Osteoblast (primary cell): ENCODE results near the gene TRIM43. TPM values are rescaled to one million over a fixed set of nuclear protein-coding genes. Genes with fewer than 3 reads are reported as not detected.
"Not testable (repeated sequence)": the region's sequence is repeated elsewhere in the genome, so short reads cannot be mapped to it uniquely, and the experiment has no call there.

Experiments
- DNase-seq: peaks from one replicate; pipeline ENCODE4 v3.0.0; 2011; ENCODE audit warnings: low spot score, mixed read lengths; ENCODE audit not compliant: insufficient read length; ENCODE audit errors: missing footprints
- H2AFZ ChIP-seq: 2 replicates; pipeline ENCODE4 v1.6.0; 2011; ENCODE audit warnings: mild to moderate bottlenecking, low read length
- H3K27ac ChIP-seq: 2 replicates; pipeline ENCODE4 v1.5.1; 2011; ENCODE audit warnings: mild to moderate bottlenecking, low read depth, low read length, moderate library complexity
- H3K27me3 ChIP-seq: 2 replicates; pipeline ENCODE4 v1.6.0; 2012; ENCODE audit warnings: mild to moderate bottlenecking, control low read depth, inconsistent platforms, low read length, moderate library complexity; ENCODE audit not compliant: insufficient read depth
- H3K36me3 ChIP-seq: 2 replicates; pipeline ENCODE4 v1.5.1; 2011; ENCODE audit warnings: mild to moderate bottlenecking, low read length, control low read depth, moderate library complexity; ENCODE audit not compliant: insufficient read depth
- H3K4me1 ChIP-seq: 2 replicates; pipeline ENCODE4 v1.5.1; 2011; ENCODE audit warnings: mild to moderate bottlenecking, low read length, control low read depth, moderate library complexity; ENCODE audit not compliant: insufficient read depth
- H3K4me2 ChIP-seq: 2 replicates; pipeline ENCODE4 v1.6.0; 2011; ENCODE audit warnings: mild to moderate bottlenecking, low read length; ENCODE audit not compliant: insufficient read depth
- H3K4me3 ChIP-seq: fragments of 200-600 bp; sonication (generic); 3 replicates; pipeline ENCODE4 v1.5.1; 2012; ENCODE audit warnings: mild to moderate bottlenecking, low read length, inconsistent platforms; ENCODE audit not compliant: insufficient read depth
- H3K79me2 ChIP-seq: 2 replicates; pipeline ENCODE4 v1.6.0; 2012; ENCODE audit warnings: mild to moderate bottlenecking, low read length, control low read depth, inconsistent platforms; ENCODE audit not compliant: insufficient read depth
- H3K9me3 ChIP-seq: 2 replicates; pipeline ENCODE4 v1.5.1; 2011; ENCODE audit warnings: low read depth, low read length, control low read depth
- H4K20me1 ChIP-seq: 2 replicates; pipeline ENCODE4 v1.6.0; 2012; ENCODE audit warnings: mild to moderate bottlenecking, low read length, control low read depth; ENCODE audit not compliant: insufficient read depth
- total RNA-seq: library from RNA; depleted of rRNA; stranded (reverse); fragments of >200 nt; gene quantifications from 2 replicates; pipeline ENCODE4 v1.2.3, GENCODE V29; 2012

Gene TRIM43
- total RNA-seq, 1 donor = not detected

- not testable (repeated sequence) for H2AFZ ChIP-seq, H3K9me3 ChIP-seq, H4K20me1 ChIP-seq, H3K27ac ChIP-seq, H3K79me2 ChIP-seq, H3K36me3 ChIP-seq, H3K27me3 ChIP-seq, H3K4me3 ChIP-seq, H3K4me2 ChIP-seq, DNase-seq, H3K4me1 ChIP-seq
Observed at GRCh38 chr2:95630987-95631386, 39.2 kb downstream of the TRIM43 start.

GRCh38 chr2:95633626-95634259, 41.9 kb downstream of the TRIM43 start:
- H3K27me3 ChIP-seq, H2AFZ ChIP-seq, H3K79me2 ChIP-seq, H3K27ac ChIP-seq, H3K4me1 ChIP-seq, H3K9me3 ChIP-seq, H3K4me2 ChIP-seq, DNase-seq, H3K36me3 ChIP-seq, H3K4me3 ChIP-seq, H4K20me1 ChIP-seq: not testable (repeated sequence)

GRCh38 chr2:95640515-95641288, 48.9 kb downstream of the TRIM43 start:
- H3K4me1 ChIP-seq, H3K4me3 ChIP-seq, H3K79me2 ChIP-seq, H3K4me2 ChIP-seq, H4K20me1 ChIP-seq, H3K27me3 ChIP-seq, H3K36me3 ChIP-seq, DNase-seq, H3K9me3 ChIP-seq, H2AFZ ChIP-seq, H3K27ac ChIP-seq: not testable (repeated sequence)

- H3K79me2 ChIP-seq, H3K4me2 ChIP-seq, DNase-seq, H3K36me3 ChIP-seq, H3K4me3 ChIP-seq, H2AFZ ChIP-seq, H4K20me1 ChIP-seq, H3K9me3 ChIP-seq, H3K27me3 ChIP-seq, H3K4me1 ChIP-seq, H3K27ac ChIP-seq: not testable (repeated sequence)
Observed at GRCh38 chr2:95641289-95641575, 49.4 kb downstream of the TRIM43 start.

DNA sequence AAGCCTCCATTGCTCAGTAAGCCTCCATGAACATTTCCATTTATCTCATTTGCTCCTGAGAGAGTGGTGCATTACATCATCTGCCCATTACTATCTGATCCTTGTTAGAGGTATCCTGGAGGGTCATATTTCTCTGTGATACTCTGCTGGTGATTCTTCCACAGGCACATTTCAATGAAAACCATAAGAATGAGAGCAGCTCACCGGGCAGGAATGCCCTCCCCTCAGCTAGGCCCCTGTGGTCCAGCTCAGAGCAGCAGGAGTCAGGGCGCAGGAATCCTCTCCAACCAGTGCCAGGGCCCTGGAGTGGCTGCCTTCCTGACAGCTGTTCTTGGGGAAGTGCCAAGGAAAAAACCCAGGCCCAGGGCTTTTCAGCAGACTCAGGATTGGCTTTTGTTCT, 50.0 kb downstream of the TRIM43 start:
- not testable (repeated sequence) for H3K79me2 ChIP-seq, H3K4me2 ChIP-seq, H3K4me1 ChIP-seq, H3K27me3 ChIP-seq, H3K36me3 ChIP-seq, H3K27ac ChIP-seq, DNase-seq, H2AFZ ChIP-seq, H3K9me3 ChIP-seq, H3K4me3 ChIP-seq, H4K20me1 ChIP-seq

- not testable (repeated sequence) for DNase-seq
Observed at GRCh38 chr2:95642360-95642759, 50.6 kb downstream of the TRIM43 start.

GRCh38 chr2:95642951-95643350, 51.1 kb downstream of the TRIM43 start:
- not testable (repeated sequence) for H3K9me3 ChIP-seq, H4K20me1 ChIP-seq, DNase-seq, H2AFZ ChIP-seq, H3K36me3 ChIP-seq, H3K79me2 ChIP-seq, H3K4me1 ChIP-seq, H3K27me3 ChIP-seq, H3K4me2 ChIP-seq, H3K27ac ChIP-seq, H3K4me3 ChIP-seq

More at GRCh38 chr2:95642360-95642759, 50.6 kb downstream of the TRIM43 start:
- not testable (repeated sequence) for H2AFZ ChIP-seq, H3K9me3 ChIP-seq, H3K27me3 ChIP-seq, H3K4me1 ChIP-seq, H4K20me1 ChIP-seq, H3K36me3 ChIP-seq, H3K27ac ChIP-seq, H3K79me2 ChIP-seq, H3K4me2 ChIP-seq, H3K4me3 ChIP-seq

- H3K4me2 ChIP-seq, H3K27ac ChIP-seq, H3K4me3 ChIP-seq, H3K79me2 ChIP-seq, H2AFZ ChIP-seq, H3K36me3 ChIP-seq, H3K4me1 ChIP-seq, H4K20me1 ChIP-seq, H3K9me3 ChIP-seq, DNase-seq, H3K27me3 ChIP-seq: not testable (repeated sequence)
Observed at GRCh38 chr2:95645312-95645711, 53.5 kb downstream of the TRIM43 start.

DNA sequence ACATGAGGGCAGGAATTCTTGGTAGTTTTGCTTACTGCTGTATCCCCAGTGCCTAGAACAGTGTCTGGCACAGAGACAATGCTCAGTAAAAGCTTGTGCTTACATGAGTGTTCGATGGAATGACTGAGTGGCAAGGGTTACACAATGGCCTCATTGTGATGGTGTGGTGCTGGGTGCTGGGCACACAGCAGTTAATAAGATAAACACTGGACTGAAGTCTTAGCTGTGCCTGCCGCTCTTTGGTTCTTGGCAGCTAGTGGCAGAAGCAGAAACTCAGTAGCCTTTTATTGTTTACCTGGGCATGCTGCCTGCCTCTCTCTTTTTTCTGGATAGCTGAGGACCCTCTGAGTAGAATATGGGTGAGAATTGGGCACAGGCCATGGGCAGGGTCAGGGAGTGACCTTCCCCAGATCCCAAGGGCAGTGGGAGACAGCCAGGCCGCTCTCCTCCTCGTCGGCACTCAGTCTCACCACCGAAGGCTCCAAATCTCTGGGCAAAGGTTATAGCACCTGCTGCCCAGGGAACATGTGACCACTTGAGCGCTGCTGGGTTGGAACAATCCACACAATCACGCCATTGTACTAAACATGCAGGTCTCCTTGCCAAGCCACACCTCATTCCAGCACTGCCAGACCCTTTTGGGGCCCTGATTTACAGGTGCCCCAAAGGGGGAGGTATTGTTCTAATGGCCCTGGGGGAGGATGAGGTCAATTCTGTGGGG, 54.6 kb downstream of the TRIM43 start:
- not testable (repeated sequence) for H4K20me1 ChIP-seq, H2AFZ ChIP-seq, H3K27me3 ChIP-seq, H3K4me3 ChIP-seq, H3K27ac ChIP-seq, H3K36me3 ChIP-seq, H3K4me1 ChIP-seq, H3K79me2 ChIP-seq, DNase-seq, H3K9me3 ChIP-seq, H3K4me2 ChIP-seq
